PFSK-1 (cell line): ENCODE results near the gene STPG4.

Source experiments
- SIN3A ChIP-seq: IDR thresholded peaks from 2 replicates; pipeline ENCODE4 v1.6.1; 2012; ENCODE audit warnings: mild to moderate bottlenecking, low read length, moderate library complexity, borderline replicate concordance; ENCODE audit not compliant: insufficient read depth
- TAF1 ChIP-seq: IDR thresholded peaks from 2 replicates; pipeline ENCODE4 v1.6.1; 2012; ENCODE audit warnings: low read length, control low read depth, borderline replicate concordance; ENCODE audit not compliant: insufficient read depth
- TF ChIP-seq, protein P1 (sequence below), 2 experiments: IDR thresholded peaks; 2 replicates each; pipeline versions ENCODE4 v1.6.1 to v1.8.0; 2011 to 2012; ENCODE audit warnings: low read depth in 2 of 2, low read length in 2 of 2, control low read depth in 1 of 2, inconsistent platforms in 1 of 2, mild to moderate bottlenecking in 1 of 2, moderate library complexity in 1 of 2; ENCODE audit not compliant: insufficient read depth in 1 of 2

DNA sequence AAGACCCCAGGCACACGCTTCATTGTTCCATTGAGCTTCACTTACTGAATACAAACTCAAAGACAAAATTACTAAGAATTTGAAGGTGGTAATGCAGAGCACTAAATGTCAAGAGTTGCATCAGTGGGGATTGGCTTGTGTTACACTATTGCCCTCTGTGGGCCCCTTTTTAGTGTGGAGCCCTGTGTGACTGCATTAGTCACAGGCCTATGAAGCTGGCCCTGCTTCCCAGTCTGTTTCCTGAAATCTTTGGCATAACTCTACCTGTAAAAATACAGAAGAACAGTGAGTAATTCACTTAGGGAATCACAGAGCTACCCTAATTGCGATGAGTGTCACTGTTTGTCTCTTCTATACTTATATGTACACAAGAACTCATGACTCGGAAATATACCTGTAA, 40.0 kb upstream of the STPG4 start:
- TF ChIP-seq, protein P1, sequence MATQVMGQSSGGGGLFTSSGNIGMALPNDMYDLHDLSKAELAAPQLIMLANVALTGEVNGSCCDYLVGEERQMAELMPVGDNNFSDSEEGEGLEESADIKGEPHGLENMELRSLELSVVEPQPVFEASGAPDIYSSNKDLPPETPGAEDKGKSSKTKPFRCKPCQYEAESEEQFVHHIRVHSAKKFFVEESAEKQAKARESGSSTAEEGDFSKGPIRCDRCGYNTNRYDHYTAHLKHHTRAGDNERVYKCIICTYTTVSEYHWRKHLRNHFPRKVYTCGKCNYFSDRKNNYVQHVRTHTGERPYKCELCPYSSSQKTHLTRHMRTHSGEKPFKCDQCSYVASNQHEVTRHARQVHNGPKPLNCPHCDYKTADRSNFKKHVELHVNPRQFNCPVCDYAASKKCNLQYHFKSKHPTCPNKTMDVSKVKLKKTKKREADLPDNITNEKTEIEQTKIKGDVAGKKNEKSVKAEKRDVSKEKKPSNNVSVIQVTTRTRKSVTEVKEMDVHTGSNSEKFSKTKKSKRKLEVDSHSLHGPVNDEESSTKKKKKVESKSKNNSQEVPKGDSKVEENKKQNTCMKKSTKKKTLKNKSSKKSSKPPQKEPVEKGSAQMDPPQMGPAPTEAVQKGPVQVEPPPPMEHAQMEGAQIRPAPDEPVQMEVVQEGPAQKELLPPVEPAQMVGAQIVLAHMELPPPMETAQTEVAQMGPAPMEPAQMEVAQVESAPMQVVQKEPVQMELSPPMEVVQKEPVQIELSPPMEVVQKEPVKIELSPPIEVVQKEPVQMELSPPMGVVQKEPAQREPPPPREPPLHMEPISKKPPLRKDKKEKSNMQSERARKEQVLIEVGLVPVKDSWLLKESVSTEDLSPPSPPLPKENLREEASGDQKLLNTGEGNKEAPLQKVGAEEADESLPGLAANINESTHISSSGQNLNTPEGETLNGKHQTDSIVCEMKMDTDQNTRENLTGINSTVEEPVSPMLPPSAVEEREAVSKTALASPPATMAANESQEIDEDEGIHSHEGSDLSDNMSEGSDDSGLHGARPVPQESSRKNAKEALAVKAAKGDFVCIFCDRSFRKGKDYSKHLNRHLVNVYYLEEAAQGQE (IDR thresholded peaks at IDR 0.05; ENCODE audit: insufficient read depth in 1 of 2, low read depth in 2 of 2, low read length in 2 of 2): no peak
- TF ChIP-seq TAF1: no peak
- TF ChIP-seq SIN3A: no peak
